Glomerular visceral epithelial cell (primary cell): ENCODE measurements around the gene ABCG1.

Source experiments
- DNase-seq: peaks from one replicate; pipeline ENCODE4 v3.0.0-alpha.2; 2016; ENCODE audit errors: extremely low spot score

ABCG1 gene

DNA sequence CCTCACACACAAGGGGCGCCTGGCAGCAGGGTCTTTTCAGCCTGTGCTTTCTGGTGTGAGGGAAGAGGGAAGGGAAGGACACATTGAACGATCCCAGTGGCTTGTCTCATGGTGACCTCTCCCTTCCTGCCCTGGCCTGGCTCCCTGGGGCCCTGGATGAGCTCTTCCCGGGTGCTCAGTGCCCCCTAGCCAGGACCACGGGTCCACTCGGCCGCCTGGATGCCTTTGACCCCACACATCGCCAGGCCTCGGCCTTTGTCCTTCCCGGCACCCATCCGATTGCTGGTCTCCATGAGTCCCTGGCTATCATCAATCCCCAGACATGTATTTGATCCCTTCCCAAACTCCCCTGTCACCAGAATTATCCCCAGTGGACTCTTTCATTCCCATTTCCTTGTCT lies 102.3 kb downstream of the ABCG1 start:
- no peak for DNase-seq

DNA sequence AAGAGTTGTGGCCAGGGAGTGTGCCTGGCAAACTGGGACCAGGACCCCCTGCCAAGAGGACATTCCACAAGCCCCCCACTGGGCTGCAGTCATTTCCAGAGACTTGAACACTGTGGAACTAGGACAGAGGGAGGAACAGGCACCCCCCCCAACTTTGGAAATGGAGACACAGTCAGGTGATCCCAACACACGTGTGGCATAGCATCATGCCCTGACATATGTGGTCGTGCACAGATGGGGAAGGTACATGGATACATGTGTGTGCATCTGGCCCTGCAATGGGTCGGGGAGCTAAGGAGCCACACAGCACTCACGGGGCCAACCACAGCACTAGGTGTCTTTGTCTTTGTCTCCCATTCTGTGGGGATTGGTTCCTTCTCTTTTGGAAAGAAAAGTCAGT lies 102.9 kb downstream of the ABCG1 start:
- DNase-seq = no peak

DNA sequence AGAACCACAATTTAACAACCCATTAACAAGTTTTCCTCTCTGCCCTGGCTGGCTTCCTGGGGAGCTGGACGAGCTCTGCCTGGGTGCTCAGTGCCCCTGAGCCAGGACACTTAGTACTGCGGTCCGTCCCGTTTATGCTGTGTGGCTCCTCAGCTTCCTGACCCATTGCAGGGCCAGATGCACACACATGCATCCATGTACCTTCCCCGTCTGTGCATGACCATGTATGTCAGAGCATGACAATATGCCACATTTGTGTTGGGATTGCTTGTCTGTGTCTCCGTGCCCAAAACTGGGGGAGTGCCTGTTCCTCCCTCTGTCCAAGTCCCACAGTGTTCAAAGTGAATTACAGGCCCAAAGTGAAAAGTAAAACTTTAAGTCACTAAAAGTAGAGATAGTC lies 106.0 kb downstream of the ABCG1 start:
- DNase-seq = no peak

DNA sequence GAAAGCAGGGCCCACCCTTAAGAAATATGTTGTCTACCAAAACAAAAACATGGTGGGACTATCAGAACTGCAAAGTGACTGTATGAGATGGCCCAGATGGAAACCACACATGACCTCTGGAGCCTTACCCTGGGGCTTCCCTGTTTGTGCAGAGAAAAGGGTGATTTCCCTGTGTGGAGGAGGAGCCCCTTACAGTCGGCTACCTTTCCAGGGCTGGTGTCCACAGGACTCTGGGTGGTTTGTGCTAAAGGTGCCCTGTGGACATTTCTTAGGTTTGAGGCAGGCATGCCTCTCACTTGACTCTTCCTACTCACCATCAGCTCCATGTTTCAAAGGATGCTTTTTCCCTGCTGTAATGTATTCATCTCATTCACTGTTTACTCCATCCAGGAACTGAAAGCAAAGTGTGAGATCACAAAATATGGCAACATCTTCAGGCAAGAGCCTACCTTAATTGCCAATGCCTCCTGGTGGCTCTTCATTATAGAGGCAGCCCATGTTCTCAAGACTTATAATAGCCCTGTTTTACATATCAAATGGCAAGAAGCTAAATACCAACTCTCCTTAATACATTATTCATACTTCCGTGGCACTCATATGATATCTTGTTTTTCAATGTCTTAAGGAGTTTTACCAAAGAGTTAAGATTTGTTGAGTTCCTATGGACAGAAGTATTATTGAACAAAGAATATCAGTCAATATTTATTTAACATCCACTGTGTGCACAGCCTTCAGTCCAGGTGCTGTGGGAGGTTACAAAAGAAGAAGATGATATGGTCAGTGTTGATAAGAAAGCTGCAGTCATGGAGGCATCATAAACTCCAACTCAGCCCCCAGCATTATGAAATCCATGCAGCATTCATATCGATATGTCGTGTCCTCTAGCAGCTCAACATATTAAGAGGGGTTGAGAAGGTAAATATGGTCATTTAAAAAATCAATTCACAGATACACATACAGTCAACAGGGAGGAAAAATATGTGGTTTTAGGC lies 111.7 kb downstream of the ABCG1 start:
- DNase-seq = no peak

DNA sequence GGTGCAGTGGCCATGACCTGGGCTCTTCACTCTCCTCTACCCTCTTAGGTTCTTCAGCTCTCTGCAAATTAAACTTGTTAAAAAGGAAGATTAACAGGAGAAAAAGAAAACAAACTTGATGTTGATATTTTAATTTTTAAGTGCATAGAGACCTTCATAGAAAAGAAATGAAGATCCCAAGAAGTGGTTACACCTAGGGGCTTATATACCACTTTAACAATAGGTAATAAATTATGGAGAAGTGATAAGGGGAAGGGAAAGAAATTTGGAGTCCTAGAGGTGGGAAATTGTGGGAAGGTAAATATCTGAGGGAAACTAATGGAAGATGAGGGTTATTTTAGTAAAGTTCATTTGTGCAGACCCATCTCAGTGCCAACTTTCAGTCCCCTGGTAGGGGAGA lies 112.7 kb downstream of the ABCG1 start:
- DNase-seq = no peak

DNA sequence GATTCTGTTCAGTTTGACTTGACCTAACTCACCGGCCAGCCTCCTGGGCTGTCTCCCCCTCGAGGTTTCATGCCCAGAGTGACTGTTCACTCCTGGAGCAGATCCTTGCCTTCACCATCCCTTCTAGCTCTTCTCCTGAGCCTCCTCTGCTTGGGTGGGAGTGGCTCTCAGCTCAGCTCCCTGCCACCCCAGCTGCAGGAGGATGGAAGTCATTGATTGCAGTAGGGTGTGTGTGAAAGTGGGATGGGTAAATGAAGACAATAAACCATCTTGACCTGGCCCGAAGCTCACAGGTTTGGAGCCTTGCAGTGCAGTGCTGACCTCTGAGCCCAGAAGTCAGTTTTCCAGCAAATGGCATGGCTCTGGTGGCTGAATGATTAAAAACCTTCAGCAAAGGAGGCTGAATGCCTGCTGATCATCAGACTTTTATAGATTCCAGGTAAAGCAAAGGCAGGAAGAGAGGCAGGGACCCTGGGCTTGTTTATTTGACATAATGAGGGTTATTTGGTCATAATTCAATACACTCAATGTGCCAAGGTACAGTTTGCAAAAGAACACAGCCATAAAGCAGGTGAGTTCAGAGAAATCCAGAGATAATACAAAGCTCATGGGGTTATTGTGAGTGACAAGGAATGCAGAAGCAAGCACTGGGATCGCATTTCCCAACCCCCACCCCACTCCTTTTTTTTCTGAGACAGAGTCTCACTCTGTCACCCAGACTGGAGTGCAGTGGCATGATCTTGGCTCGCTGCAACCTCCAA lies 113.8 kb downstream of the ABCG1 start:
- no peak for DNase-seq

DNA sequence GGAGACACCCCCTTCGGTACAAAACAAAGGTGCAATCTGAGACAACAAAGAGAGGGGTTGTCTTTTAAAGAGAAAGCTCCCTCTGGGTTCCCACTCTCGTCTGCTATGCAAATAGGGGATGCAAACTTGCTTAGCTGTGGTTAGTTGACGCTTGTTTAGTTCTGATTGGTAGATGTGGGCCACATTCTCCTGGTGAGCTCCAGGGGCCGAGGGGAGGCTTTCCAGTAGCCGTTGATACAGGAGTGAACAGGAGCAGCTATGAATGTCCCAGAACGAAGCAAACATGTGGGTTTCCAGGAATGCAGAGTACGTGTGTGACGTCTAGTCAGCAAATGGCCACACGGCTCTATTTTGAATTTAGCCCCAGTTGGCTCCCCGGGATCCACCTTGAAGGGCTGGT lies 117.1 kb downstream of the ABCG1 start:
- DNase-seq = no peak

DNA sequence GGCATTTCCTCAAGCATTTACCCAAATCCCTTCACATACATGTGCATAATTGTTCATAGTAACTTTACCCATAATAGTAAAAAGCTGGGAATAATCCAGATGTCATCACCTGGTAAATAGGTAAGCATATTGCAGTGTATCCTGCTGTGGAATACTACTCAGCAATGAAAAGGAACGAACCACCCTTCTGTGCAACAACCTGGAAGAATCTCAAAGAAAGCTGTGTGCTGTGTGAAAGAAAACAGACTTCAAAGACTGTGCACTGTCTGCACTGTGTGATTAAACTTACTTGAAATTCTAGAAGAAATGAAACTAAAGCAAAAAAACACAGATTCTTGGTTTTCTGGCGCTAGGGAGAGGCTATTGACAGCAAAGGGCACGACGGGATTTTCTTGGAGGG lies 118.3 kb downstream of the ABCG1 start:
- no peak for DNase-seq

DNA sequence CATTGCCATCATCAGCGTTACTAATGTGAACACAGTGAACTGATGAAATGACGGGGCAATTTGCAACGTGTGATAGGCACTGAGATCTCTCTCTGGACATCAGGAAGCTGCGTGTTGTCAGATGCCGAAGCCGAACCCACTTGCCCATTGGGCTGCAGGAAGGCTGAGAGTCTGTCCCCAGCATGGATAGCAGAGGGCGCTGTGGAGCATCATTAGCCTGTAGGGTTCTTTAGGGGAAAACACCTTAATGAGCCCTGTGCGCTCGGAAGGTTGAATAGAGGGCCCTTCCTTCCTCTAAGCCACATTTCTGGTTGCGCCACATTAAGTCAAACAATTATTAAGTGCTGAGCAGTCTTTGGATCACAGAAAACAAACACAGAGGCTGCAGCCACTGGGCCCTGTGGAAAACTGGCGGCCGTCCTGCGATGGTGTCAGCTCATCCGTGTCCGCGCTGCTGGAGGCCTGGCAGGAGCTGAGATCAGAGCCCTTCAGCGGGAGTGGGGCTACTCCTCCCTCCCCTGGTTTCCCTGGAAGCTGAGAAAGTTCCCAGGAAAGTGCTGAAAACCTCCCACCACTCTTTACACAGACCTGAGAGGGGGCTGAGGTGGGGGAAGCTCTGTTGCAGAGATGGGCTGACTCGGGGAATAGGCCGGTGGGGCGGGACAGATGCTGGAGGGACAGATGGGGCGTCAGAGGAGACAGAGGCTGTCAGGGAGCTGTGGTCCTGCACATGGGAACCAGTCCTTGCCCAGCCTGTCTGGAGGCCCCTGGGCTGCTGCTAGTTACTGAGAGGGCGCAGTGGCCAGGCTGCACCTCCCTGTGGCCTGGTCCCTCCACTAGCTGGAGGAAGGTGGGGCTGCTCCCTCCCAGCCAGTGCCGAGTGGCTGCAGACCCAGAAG lies 119.1 kb downstream of the ABCG1 start:
- DNase-seq = peak; percentile 72

DNA sequence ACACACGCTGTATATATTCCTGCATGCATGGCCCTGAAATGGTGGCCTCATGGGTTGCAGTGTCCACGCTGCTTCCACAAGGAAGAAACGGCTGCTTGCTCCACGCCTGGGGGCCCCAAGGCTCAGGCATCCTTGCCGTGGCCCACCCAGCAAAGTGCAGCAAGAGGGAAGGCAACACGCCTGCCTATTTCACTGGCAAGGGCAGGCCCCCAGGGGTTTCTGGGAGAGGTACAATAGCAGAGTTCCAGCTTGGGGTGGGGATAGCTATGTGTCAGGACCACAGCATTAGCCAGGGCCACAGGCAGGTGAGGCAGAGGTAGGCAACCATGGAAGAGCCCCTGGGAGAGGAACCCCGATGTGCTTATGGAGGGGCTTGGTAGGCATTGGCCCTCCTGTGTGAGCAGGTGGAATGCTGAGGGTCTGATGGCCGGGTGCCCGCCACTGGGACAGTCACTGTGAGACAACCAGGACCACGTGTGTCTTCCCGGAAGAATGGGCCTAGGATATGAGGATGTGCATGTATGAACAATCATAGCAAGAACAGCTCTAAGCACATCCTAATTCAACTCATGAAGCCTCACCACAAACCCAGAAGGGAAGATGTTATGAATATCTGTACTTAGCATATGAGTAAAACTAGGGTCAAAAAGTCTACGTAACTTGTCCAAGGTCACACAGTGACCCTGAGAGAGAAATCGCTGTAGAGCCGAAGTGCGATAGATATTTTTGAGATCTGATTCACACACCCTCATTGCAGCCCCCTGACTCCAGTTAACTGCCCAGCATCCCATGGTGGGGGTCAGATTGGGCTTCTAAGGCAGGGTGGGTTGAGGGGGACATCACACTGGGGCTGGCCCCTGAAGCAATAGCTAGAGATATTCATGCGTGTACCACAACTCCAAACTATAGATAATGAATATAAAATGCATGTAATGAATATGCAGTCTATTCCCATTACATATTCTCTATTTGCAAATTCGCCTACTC lies 120.1 kb downstream of the ABCG1 start:
- DNase-seq = no peak

DNA sequence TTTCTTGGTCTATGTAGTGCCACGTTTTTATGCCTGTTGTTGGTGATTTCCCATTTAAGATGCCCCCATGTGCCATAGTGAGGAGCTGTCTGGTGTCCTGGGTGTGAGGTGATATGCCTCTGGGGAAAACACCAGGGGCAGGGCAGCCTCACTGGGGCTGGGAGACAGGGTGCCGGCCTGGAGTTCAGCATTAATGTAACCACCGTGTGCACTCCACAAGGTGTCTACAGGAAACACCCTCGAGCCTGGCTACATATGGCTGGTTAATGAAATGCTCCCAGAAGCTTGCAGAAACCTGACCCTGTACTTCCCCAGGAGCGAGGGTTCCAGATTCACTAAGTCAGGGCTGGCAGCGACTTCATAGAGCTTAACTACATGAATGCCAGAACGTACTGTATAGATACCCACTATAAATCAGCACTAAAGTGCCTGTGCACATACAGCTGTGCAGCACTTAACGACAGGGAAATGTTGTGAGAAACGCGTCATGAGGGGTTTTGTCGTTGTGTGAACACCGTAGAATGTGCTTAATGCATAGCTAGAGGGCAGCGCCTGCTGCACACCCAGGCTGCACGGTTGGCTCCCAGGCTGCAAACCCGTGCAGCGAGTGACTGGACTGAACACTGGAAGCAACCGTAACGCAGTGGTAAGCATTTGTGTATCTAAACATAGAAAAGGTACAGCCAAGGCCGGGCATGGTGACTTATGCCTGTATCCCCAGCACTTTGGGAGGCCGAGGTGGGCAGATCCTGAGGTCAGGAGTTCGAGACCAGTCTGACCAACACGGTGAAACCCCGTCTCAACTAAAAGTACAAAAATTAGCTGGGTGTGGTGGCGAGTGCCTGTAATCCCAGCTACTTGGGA lies 121.5 kb downstream of the ABCG1 start:
- no peak for DNase-seq

DNA sequence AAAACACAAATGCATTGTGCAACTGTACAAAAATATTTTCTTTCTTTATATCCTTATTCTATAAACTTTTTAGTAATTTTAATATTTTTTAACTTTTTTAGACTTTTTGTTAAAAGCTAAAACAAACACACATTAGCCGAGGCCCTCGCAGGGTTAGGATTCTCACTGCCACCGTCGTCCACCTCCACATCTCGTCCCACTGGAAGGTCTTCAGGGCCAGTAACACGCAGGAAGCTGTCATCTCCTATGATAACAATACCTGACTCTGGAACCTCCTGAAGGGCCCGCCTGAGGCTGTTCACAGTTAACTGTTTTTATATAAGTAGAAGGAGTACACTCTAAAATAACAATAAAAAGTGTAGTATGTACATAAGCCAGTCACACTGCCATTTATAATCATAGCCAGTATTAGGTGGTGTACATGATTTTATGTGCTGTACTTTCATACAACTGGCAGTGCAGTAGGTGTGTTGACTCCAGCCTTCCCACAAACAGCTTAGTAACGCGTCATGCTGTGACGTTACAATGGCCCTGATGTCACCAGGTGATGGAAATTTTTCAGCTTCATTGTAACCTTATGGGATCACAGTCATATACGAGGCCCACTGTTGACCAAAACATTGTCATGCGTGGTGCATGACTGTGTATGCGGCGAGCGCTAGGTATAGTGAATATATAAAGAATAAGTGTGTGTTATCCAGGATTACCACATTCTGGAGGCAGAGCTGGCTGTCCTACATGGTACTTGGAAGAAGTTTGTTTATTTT lies 123.0 kb downstream of the ABCG1 start:
- no peak for DNase-seq

DNA sequence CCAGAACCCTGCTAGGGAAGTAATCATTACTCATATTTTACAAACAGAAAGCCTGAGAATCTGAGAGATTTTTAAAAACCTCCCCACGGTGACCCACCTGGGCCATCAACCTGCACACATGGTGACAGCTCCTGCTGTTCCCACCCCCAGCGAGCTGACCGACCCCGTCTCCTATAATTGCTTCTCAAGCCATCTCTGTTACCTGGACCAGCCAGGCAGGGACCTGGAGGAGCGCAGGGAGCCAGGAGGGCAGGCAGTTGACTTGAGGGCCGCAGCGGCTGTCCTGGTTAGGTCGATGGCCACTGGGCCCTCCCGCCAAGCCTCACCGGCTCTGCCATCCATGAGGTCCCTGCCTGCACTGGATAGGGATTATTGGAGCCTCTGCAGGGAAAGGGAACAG lies 124.2 kb downstream of the ABCG1 start:
- no peak for DNase-seq

DNA sequence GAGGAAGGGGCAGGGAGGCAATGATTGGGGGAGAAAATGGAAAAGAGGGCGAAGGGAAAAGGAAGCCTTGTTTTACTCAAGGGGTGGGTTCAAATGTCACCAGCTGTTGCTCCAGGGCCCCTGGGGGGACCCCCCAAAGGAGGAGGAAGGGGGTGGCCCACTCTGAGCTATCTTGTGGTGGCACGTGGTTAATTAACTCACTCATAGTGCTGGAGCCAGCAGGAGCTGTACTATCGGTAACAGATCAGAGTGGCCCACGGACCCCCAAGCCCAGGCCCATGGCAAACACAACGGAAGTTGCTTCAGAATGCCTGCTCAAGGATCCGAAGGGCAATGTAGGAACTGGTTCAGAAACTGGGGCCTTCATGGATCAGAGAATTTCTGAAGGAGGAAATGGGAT lies 124.6 kb downstream of the ABCG1 start:
- no peak for DNase-seq

DNA sequence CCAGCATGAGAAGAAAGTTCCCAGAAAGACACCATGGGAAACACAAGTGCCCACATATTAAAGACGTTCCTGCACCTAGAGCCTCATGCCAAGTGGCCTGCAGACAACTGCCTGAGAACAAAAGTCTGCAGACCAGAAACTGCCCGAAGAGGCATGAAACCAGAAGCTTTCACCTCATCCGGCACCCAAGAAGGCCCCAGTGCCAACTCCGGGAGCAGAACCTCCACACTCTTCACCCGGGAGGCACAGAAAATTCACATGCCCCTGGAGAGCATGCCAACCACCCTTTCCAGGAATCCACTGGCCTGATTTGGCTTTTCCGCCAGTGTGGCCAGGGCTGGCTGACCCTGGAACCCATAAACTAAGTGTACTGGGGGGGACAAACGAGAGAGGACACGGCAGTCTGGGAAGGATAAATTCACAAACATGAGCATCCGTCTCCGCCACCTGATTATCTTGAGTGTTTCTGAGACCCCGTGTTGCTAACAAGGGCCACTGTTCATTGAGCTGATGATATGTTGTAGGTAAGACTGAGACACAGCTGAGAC lies 125.1 kb downstream of the ABCG1 start:
- DNase-seq = no peak

DNA sequence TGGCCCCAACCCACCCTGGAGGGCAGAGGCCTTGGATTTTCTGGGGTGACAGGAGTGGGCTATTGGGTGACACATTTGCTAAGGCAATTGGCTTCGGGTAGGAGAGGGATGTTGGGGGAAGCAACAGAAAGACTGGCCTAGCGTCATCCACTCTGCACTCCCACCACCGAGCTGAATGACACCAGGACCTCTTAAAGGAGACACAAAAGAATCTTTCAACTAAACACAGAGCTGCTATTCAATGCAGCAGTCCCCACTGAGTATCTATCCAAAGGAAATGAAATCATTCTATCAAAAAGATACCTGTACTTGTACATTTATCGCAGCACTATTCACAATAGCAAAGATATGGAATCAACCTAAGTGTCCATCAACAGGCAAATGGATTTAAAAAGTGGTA lies 125.7 kb downstream of the ABCG1 start:
- no peak for DNase-seq

DNA sequence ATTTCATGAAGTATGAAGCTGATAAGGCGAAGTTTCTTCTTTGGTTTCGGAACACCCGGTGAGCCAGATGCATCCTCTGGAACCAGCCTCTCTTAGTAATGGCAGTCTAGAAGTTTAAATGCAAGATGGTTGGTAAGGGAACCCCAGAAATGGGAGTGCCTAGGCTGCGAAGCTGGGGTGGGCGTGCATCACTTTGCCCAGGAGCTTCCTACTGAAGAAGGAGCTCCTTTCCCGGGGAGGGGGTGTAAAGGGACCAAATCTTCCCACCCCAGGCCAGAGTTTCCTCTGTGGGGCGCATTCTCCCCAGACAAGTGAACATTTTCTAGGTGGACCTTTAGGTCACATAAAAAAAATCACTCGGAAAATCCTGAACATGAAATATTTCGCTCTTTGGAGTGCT lies 127.5 kb downstream of the ABCG1 start:
- DNase-seq = no peak
